CD14-positive monocyte (primary cell): ENCODE results near the gene PPARG. TPM values are rescaled to one million over a fixed set of nuclear protein-coding genes. Genes with fewer than 3 reads are reported as not detected.

Experiments
- DNase-seq, 3 donors: peaks; one replicate each; pipeline ENCODE4 v3.0.0-alpha.2; 2011 to 2022
- H2AFZ ChIP-seq: 2 replicates; pipeline ENCODE4 v1.6.0; 2012; ENCODE audit warnings: mild to moderate bottlenecking, low read depth, low read length, inconsistent platforms; ENCODE audit not compliant: insufficient read depth, poor library complexity, severe bottlenecking
- H3K27ac ChIP-seq, 2 donors: 1 replicate in 1 of 2; 2 replicates in 1 of 2; pipeline ENCODE4 v1.5.1; 2012 to 2013; ENCODE audit warnings: low read length in 2 of 2, control low read depth in 1 of 2, inconsistent platforms in 1 of 2, low read depth in 1 of 2, mild to moderate bottlenecking in 1 of 2
- H3K27me3 ChIP-seq, 2 donors: one replicate each; pipeline versions ENCODE4 v1.6.0 to v1.6.1; 2011 to 2013; ENCODE audit warnings: low read length in 2 of 2; ENCODE audit not compliant: control insufficient read depth in 2 of 2, insufficient read depth in 2 of 2
- H3K36me3 ChIP-seq, 2 donors: replicated peaks in 1 of 2; 1 replicate in 1 of 2; 2 replicates in 1 of 2; pipeline versions ENCODE4 v1.5.1 to v1.6.1; 2012 to 2013; ENCODE audit warnings: low read length in 2 of 2, control low read depth in 1 of 2, inconsistent platforms in 1 of 2, mild to moderate bottlenecking in 1 of 2; ENCODE audit not compliant: insufficient read depth in 2 of 2, control insufficient read depth in 1 of 2
- H3K4me1 ChIP-seq, 2 donors: 1 replicate in 1 of 2; 2 replicates in 1 of 2; pipeline versions ENCODE4 v1.5.1 to v1.6.1; 2012 to 2013; ENCODE audit warnings: low read length in 2 of 2, control low read depth in 1 of 2, inconsistent platforms in 1 of 2, mild to moderate bottlenecking in 1 of 2, moderate library complexity in 1 of 2; ENCODE audit not compliant: insufficient read depth in 2 of 2, control insufficient read depth in 1 of 2
- H3K4me2 ChIP-seq: replicated peaks from 2 replicates; pipeline ENCODE3; 2012; ENCODE audit warnings: low read length, moderate library complexity, mild to moderate bottlenecking; ENCODE audit not compliant: poor library complexity, severe bottlenecking; ENCODE audit errors: extremely low read depth
- H3K4me3 ChIP-seq, 3 experiments: fragments of 200-600 bp in 1 of 3; sonication (generic) in 1 of 3; replicated peaks in 1 of 3; 1 replicate in 2 of 3; 2 replicates in 1 of 3; pipeline ENCODE4 v1.5.1; 2011 to 2013; ENCODE audit warnings: low read length in 3 of 3, mild to moderate bottlenecking in 3 of 3, control low read depth in 2 of 3, low read depth in 2 of 3, inconsistent platforms in 1 of 3, moderate library complexity in 1 of 3
- H3K79me2 ChIP-seq: 2 replicates; pipeline ENCODE4 v1.6.0; 2012; ENCODE audit warnings: mild to moderate bottlenecking, control low read depth, inconsistent platforms, low read length, moderate library complexity; ENCODE audit not compliant: insufficient read depth
- H3K9ac ChIP-seq: 2 replicates; pipeline ENCODE4 v1.6.0; 2017; ENCODE audit warnings: low read length, mild to moderate bottlenecking; ENCODE audit not compliant: insufficient read depth, poor library complexity, severe bottlenecking
- H3K9me3 ChIP-seq, 2 donors: replicated peaks in 1 of 2; 1 replicate in 1 of 2; 2 replicates in 1 of 2; pipeline versions ENCODE4 v1.5.1 to v1.6.1; 2012 to 2013; ENCODE audit warnings: low read length in 2 of 2, control low read depth in 1 of 2; ENCODE audit not compliant: control insufficient read depth in 1 of 2, insufficient read depth in 1 of 2
- H4K20me1 ChIP-seq: 2 replicates; pipeline ENCODE4 v1.6.0; 2012; ENCODE audit warnings: mild to moderate bottlenecking, low read length, control low read depth, moderate library complexity; ENCODE audit not compliant: insufficient read depth
- H3K27ac Mint-ChIP-seq, 7 donors: one replicate each; pipeline ENCODE4 v1.8.0; 2020; ENCODE audit warnings: mild to moderate bottlenecking in 7 of 7, mixed read lengths in 7 of 7, moderate library complexity in 6 of 7, inconsistent platforms in 2 of 7
- H3K27me3 Mint-ChIP-seq, 3 donors: one replicate each; pipeline ENCODE4 v1.8.0; 2021 to 2022; ENCODE audit warnings: low read depth in 3 of 3, mild to moderate bottlenecking in 3 of 3, mixed read lengths in 3 of 3, moderate library complexity in 3 of 3, inconsistent platforms in 1 of 3
- H3K36me3 Mint-ChIP-seq, 2 donors: one replicate each; pipeline ENCODE4 v1.8.0; 2020; ENCODE audit warnings: mixed read lengths in 2 of 2, inconsistent platforms in 1 of 2, mild to moderate bottlenecking in 1 of 2
- H3K4me1 Mint-ChIP-seq: one replicate; pipeline ENCODE4 v1.8.0; 2020; ENCODE audit warnings: mild to moderate bottlenecking, mixed read lengths
- H3K4me3 Mint-ChIP-seq, 2 donors: one replicate each; pipeline ENCODE4 v1.8.0; 2020; ENCODE audit warnings: mild to moderate bottlenecking in 2 of 2, mixed read lengths in 2 of 2, moderate library complexity in 1 of 2
- H3K9me3 Mint-ChIP-seq, 7 donors: one replicate each; pipeline ENCODE4 v1.8.0; 2020 to 2022; ENCODE audit warnings: mixed read lengths in 7 of 7, mild to moderate bottlenecking in 6 of 7, moderate library complexity in 6 of 7, inconsistent platforms in 2 of 7
- CTCF ChIP-seq: fragments of 200-600 bp; IDR thresholded peaks from one replicate; pipeline ENCODE4 v1.8.0; 2022; ENCODE audit warnings: antibody characterized with exemption, mild to moderate bottlenecking
- WGBS: methylation state at CpG from one replicate; pipeline ENCODE4 v1.1.5; 2013; ENCODE audit warnings: missing lambda C conversion rate; ENCODE audit not compliant: insufficient coverage; 5-methylcytosine and 5-hydroxymethylcytosine counted together
- intact Hi-C, 2 donors: fragments of 100-400 bp; cut with micrococcal nuclease; formaldehyde crosslinking; loops; one replicate each; pipeline versions ENCODE4 v1.15.0 to v1.15.1; 2023
- polyA plus RNA-seq, 3 donors: library from polyadenylated mRNA; depleted of rRNA in 1 of 3; unstranded in 2 of 3; stranded (reverse) in 1 of 3; fragments of 300-500 nt in 2 of 3; fragments of >200 nt in 1 of 3; fragmentation: Illumina TruSeq in 2 of 3; gene quantifications; 1 replicate in 2 of 3; 2 replicates in 1 of 3; pipeline ENCODE4 v1.2.3, GENCODE V29; 2012 to 2021

PPARG gene
- polyA plus RNA-seq, 3 donors = 0.56 to 2.0 (median 0.97) TPM

- Histone ChIP-seq H3K9me3 (no peaks in the 10 kb centered on the region), H3K79me2 (no peaks in the 10 kb centered on the region), H2AFZ (no peak overlapping the region), H3K36me3 (no peaks in the 10 kb centered on the region), H3K4me2 (no peak overlapping the region), H3K4me1 (peaks cover 17 to 20% of the 10 kb centered on the region in 2 donors), H3K27ac (peak overlapping the region; percentile 81 to 90), H3K27me3 (no peaks in the 10 kb centered on the region), H3K4me3 (no peak overlapping the region), H3K9ac (peak overlapping the region; percentile 29), H4K20me1 (no peaks in the 10 kb centered on the region)
- WGBS = no CpG with 5 or more reads among the region's 2 CpGs
- no peak for TF ChIP-seq CTCF
- H3K4me3 Mint-ChIP-seq = no peak overlapping the region
- H3K4me1 Mint-ChIP-seq = peaks cover 37% of the 10 kb centered on the region
- H3K9me3 Mint-ChIP-seq = peaks cover 0 to 2% (median 0%) of the 10 kb centered on the region in 7 donors
- intact Hi-C loops = loop anchor here (5.0 kb wide), 2 partner anchors 49 to 111 kb away; no protein-coding TSS in a partner anchor
- H3K27me3 Mint-ChIP-seq = peaks cover 0 to 10% (median 0%) of the 10 kb centered on the region in 3 donors
- peak; percentile 87 to 97 (median 95) for DNase-seq
- H3K36me3 Mint-ChIP-seq = peaks cover 0 to 15% of the 10 kb centered on the region in 2 donors
- peak overlapping the region; percentile 85 to 98 (median 94) for H3K27ac Mint-ChIP-seq
Measured at GRCh38 chr3:12303534-12303933, 14.7 kb downstream of the PPARG start.

- Mint-ChIP-seq H3K4me3 (no peak overlapping the region), H3K36me3 (peaks cover 0 to 15% of the 10 kb centered on the region in 2 donors), H3K4me1 (peaks cover 39% of the 10 kb centered on the region), H3K9me3 (peaks cover 0 to 2% (median 0%) of the 10 kb centered on the region in 7 donors), H3K27ac (peak overlapping the region; percentile 85 to 98 (median 94)), H3K27me3 (peaks cover 0 to 10% (median 0%) of the 10 kb centered on the region in 3 donors)
- Histone ChIP-seq H3K36me3 (no peaks in the 10 kb centered on the region), H2AFZ (no peak overlapping the region), H3K27ac (peak overlapping the region; percentile 81 to 90), H3K27me3 (no peaks in the 10 kb centered on the region), H3K79me2 (no peaks in the 10 kb centered on the region), H3K4me1 (peaks cover 17 to 20% of the 10 kb centered on the region in 2 donors), H3K9me3 (no peaks in the 10 kb centered on the region), H3K9ac (peak overlapping the region; percentile 6), H3K4me3 (no peak overlapping the region), H4K20me1 (no peaks in the 10 kb centered on the region), H3K4me2 (no peak overlapping the region)
- TF ChIP-seq CTCF = no peak
- no CpG with 5 or more reads among the region's 6 CpGs for WGBS
- DNase-seq = peak; percentile 94 to 99 (median 97)
- intact Hi-C loops = loop anchor here (5.0 kb wide), 2 partner anchors 48 to 112 kb away; no protein-coding TSS in a partner anchor
Measured at GRCh38 chr3:12303993-12304392, 15.1 kb downstream of the PPARG start.
